ENCODE results near the gene KIF26A. TPM values are rescaled to one million over a fixed set of nuclear protein-coding genes. Genes with fewer than 3 reads are reported as not detected.

KIF26A gene
- polyA plus RNA-seq, 1 donor from 2014 or later: 11.2 TPM

DNA sequence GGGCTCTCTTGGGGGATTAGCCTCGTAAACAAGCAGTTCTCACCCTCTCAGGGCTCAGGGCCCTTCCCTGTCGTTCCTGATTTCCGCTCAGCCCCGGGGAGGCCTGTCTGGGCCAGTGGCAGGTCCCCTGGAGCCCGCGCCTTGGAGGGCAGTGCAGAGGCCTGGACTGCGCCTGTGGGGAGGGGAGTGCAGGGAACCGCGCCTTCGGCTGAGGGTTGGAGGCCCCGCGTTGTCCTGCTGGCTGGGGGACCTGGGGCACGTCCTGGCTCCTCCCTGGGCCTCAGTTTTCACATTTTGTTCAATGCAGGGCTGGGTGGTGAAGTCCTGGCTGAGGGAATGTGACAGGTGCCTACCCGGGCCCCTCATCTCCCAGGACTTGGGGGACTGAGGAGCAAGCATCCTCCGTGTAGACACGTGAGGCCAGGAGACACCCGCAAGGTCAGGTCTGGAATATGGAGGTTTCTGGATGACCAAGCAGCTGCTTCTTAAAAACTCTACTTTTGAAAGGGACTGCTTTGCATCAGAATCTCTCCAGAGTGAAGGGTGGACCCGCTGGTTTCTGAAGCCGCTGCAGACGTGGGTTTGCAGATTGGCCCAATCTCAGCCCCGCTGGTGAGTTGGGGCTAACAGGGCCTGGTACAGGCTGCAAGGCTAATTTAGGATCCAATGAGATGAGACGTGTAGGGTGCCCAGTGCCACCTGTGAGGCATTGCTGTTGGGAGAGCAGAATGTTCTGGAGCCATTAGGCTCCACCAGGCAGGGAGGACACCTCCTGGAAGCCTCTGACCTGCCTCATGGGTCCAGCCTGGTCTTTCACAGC lies 80.2 kb downstream of the KIF26A start:
- H3K9me2 ChIP-seq (ENCODE audit: insufficient read depth, low read length): no peaks in the 10 kb centered on the region
- H3K36me3 ChIP-seq (ENCODE audit: insufficient read depth, low read length): no peaks in the 10 kb centered on the region
- TF ChIP-seq POLR2AphosphoS5 (IDR thresholded peaks at IDR 0.05): no peak
- TF ChIP-seq SMC3 (conservative IDR thresholded peaks at IDR 0.05; ENCODE audit: poor library complexity): no peak
- TF ChIP-seq EZH2 (IDR thresholded peaks at IDR 0.05; ENCODE audit: borderline replicate concordance, insufficient read depth, low read length, poor library complexity, severe bottlenecking): no peak
- TF ChIP-seq RAD21 (conservative IDR thresholded peaks at IDR 0.05): no peak
- TF ChIP-seq TAF1 (IDR thresholded peaks at IDR 0.05; ENCODE audit: low read depth): no peak
- TF ChIP-seq EP300 (conservative IDR thresholded peaks at IDR 0.05; ENCODE audit: poor library complexity, severe bottlenecking): no peak
- no peak for TF ChIP-seq REST (IDR thresholded peaks at IDR 0.05; ENCODE audit: borderline replicate concordance)
- no peak for TF ChIP-seq MXI1 (conservative IDR thresholded peaks at IDR 0.05; ENCODE audit: poor library complexity, severe bottlenecking)
- TF ChIP-seq, protein P1, sequence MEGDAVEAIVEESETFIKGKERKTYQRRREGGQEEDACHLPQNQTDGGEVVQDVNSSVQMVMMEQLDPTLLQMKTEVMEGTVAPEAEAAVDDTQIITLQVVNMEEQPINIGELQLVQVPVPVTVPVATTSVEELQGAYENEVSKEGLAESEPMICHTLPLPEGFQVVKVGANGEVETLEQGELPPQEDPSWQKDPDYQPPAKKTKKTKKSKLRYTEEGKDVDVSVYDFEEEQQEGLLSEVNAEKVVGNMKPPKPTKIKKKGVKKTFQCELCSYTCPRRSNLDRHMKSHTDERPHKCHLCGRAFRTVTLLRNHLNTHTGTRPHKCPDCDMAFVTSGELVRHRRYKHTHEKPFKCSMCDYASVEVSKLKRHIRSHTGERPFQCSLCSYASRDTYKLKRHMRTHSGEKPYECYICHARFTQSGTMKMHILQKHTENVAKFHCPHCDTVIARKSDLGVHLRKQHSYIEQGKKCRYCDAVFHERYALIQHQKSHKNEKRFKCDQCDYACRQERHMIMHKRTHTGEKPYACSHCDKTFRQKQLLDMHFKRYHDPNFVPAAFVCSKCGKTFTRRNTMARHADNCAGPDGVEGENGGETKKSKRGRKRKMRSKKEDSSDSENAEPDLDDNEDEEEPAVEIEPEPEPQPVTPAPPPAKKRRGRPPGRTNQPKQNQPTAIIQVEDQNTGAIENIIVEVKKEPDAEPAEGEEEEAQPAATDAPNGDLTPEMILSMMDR (IDR thresholded peaks at IDR 0.05; ENCODE audit: poor library complexity, severe bottlenecking): no peak
- no peaks in the 10 kb centered on the region for H3K9me3 ChIP-seq (ENCODE audit: low read length)
- H3K27me3 ChIP-seq (ENCODE audit: insufficient read depth, low read depth, low read length): no peaks in the 10 kb centered on the region
- no peak overlapping the region for H2AFZ ChIP-seq (ENCODE audit: low read depth, low read length)
- no peak overlapping the region for H3K27ac ChIP-seq (ENCODE audit: low read length)
- no peak overlapping the region for H3K9ac ChIP-seq (ENCODE audit: low read length)
- H3K79me2 ChIP-seq (replicated peaks; ENCODE audit: insufficient read depth, low read length): no peaks in the 10 kb centered on the region
- H3F3A ChIP-seq (ENCODE audit: insufficient read depth, low read length, poor library complexity, severe bottlenecking): no peaks in the 10 kb centered on the region
- H4K20me1 ChIP-seq (ENCODE audit: insufficient read depth): no peaks in the 10 kb centered on the region
- H3K4me2 ChIP-seq (ENCODE audit: low read length): no peak overlapping the region
- H3K4me3 ChIP-seq (ENCODE audit: low read length): no peak overlapping the region

DNA sequence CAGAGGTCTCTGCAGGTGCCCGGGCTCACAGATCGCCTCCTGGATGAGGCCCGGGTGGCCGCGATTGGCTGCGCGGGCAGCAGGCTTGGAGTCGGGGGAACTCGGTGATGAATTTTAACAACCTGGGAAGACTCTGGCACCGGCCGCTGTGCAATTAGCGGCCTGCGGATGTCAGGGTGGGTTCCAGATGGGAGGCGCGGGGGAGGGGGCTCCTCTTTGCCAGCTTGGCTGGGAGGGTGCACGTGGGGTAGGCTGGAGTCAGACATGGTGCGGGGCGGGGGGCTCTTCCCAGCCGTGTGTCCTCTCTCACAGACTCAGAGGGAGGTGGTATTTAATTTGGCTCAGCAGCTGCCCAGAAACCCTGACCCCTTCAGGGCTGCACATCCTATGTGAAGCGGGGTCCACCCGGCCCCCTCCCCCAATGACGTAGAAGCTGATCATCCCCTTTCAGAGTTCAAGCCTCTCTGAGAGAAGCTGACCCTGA lies 81.4 kb downstream of the KIF26A start:
- no peak overlapping the region for H3K4me2 ChIP-seq (ENCODE audit: low read length)
- H3K9me2 ChIP-seq (ENCODE audit: insufficient read depth, low read length): no peaks in the 10 kb centered on the region
- no peak overlapping the region for H3K27ac ChIP-seq (ENCODE audit: low read length)
- no peaks in the 10 kb centered on the region for H3K9me3 ChIP-seq (ENCODE audit: low read length)
- no peaks in the 10 kb centered on the region for H4K20me1 ChIP-seq (ENCODE audit: insufficient read depth)
- no peaks in the 10 kb centered on the region for H3K79me2 ChIP-seq (replicated peaks; ENCODE audit: insufficient read depth, low read length)
- H3K36me3 ChIP-seq (ENCODE audit: insufficient read depth, low read length): no peaks in the 10 kb centered on the region
- no peak overlapping the region for H3K9ac ChIP-seq (ENCODE audit: low read length)
- H3F3A ChIP-seq (ENCODE audit: insufficient read depth, low read length, poor library complexity, severe bottlenecking): no peaks in the 10 kb centered on the region
- H3K27me3 ChIP-seq (ENCODE audit: insufficient read depth, low read depth, low read length): no peaks in the 10 kb centered on the region
- no peak overlapping the region for H3K4me3 ChIP-seq (ENCODE audit: low read length)
- TF ChIP-seq EP300 (conservative IDR thresholded peaks at IDR 0.05; ENCODE audit: poor library complexity, severe bottlenecking): no peak
- no peak for TF ChIP-seq POLR2AphosphoS5 (IDR thresholded peaks at IDR 0.05)
- no peak for TF ChIP-seq REST (IDR thresholded peaks at IDR 0.05; ENCODE audit: borderline replicate concordance)
- TF ChIP-seq TAF1 (IDR thresholded peaks at IDR 0.05; ENCODE audit: low read depth): no peak
- H2AFZ ChIP-seq (ENCODE audit: low read depth, low read length): no peak overlapping the region
